Measurements from ENCODE around the gene CYP46A1.
A peak's percentile ranks its signal among the peaks of the same experiment; 100 is the strongest.

The CYP46A1 gene

DNA sequence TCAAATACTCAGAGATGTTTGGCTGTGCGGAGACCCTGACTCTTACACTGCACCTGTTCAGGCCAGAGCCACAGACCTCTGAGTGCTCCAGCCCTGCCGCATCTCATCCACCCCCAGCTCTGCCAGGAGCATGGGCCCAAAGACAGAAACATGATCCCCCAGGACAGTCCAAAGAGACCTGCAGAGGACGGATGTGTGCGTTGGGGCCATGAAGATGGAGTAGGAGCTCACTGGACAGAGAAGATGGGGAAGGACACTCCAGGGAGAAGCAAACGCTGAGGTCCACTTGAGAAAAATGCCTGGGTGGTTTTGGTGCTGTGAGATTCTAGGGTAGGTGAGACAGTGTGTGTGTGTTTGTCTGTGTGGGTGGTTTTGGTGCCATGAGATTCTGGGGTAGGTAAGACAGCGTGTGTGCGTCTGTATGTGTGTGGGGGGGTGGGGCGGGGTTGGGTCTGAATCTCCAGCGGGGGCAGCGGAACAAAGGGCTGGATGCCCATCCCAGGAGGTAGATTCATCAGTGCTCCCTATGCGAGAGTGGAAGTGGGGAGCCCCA is 40.0 kb upstream of the CYP46A1 start:
- no peak for DNase-seq (ENCODE audit: low read depth, low spot score)
- no peak overlapping the region for H3K4me3 ChIP-seq (ENCODE audit: low read depth, low read length)
- in situ Hi-C loops (cut with HindIII; ENCODE audit: low sequenced_read_pairs), result no loop called here
- TF ChIP-seq, protein P1, sequence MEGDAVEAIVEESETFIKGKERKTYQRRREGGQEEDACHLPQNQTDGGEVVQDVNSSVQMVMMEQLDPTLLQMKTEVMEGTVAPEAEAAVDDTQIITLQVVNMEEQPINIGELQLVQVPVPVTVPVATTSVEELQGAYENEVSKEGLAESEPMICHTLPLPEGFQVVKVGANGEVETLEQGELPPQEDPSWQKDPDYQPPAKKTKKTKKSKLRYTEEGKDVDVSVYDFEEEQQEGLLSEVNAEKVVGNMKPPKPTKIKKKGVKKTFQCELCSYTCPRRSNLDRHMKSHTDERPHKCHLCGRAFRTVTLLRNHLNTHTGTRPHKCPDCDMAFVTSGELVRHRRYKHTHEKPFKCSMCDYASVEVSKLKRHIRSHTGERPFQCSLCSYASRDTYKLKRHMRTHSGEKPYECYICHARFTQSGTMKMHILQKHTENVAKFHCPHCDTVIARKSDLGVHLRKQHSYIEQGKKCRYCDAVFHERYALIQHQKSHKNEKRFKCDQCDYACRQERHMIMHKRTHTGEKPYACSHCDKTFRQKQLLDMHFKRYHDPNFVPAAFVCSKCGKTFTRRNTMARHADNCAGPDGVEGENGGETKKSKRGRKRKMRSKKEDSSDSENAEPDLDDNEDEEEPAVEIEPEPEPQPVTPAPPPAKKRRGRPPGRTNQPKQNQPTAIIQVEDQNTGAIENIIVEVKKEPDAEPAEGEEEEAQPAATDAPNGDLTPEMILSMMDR (IDR thresholded peaks at IDR 0.05; ENCODE audit: low read depth, low read length), result no peak

DNA sequence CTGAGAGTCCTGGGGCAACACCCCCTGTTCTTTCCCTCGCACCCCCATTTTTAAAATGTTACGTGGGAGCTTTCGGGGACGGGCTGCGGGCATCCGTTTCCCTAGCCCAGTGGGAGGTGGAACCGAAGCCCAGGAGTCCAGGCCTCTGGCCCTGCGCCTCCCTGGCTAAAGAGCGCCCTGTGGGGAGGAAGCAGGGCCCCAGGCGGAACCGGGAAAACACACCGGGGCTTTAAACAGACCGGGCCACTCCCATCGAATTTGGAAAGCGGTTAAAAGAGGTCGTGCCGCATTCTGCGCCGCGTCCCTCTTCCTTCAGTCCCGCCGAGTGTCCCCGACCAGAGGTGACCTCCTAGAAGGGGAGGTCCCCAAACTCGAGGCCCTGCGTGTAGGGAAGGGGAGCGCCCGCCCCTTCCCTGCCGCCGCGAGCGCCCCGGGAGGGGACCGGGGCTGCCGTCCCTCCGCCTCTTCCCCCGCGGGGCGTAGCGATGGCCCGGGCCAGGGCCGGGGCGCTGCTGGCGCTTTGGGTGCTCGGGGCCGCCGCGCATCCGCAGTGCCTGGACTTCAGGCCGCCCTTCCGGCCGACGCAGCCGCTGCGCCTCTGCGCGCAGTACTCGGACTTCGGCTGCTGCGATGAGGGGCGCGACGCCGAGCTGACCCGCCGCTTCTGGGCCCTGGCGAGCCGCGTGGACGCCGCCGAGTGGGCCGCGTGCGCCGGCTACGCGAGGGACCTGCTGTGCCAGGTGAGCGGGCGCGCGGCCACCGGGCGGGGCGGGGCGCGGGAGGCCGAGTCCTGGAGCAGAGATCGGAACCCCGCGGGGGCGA is 39.2 kb upstream of the CYP46A1 start, which contains the start of gene HHIPL1:
Gene HHIPL1, plus strand, starts transcription at position 407 of the 822 bp plus-strand sequence. Its CDS starts 79 bp downstream, at position 486.
- H3K4me3 ChIP-seq (ENCODE audit: low read depth, low read length), result peak within 1 kb of the TSS; percentile 18
- DNase-seq (ENCODE audit: low read depth, low spot score), result no peak
- TF ChIP-seq, protein P1 (IDR thresholded peaks at IDR 0.05; ENCODE audit: low read depth, low read length), result no peak
- in situ Hi-C loops (cut with HindIII; ENCODE audit: low sequenced_read_pairs), result no loop called here

DNA sequence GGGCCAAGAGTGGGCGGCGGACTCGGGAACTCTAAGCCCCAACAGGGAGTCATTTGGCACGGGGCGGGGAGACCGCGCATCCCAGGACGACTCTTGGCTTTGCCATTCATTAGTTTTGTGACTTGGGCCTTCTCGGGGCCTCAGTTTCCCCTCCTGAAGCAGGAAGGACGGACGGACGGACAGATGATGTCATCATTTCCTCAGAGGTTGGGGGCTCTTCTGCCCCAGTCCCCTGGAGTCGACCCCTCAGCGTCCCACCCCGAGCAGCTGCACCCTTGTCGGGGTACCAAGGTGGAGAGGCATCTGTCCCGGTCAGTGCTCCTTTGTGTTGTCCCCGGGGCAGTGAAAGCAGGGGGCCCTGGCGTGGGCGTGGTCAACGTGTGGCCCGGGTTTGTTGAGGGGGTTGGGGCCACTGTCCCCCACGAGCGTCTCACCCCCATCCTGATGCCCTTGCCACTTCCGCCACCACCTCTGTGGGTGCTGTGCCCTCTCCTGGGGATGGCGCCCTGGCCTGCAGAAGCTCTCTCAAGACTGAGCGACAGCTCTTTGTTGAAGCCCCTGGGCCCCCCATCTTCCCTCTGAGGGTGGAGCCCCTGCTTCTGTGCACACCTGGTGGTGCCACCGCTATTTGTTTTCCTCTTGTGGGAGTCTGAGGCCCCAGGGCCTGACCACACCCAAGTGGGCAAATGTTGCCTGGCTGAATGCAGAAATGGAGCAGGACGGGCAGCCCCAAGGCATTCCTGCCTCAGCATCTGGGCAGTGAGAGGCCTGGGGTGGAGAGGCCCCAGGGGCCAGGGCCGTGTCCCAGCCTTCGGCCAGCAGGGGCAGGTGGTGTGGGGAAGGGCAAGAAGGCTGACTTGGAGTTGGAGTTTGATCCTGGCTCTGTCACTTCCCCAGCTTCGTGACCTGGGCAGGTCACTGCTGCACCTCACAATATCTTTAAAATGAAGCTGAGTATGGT is 38.3 kb upstream of the CYP46A1 start:
- no peak for DNase-seq (ENCODE audit: low read depth, low spot score)
- in situ Hi-C loops (cut with HindIII; ENCODE audit: low sequenced_read_pairs), result no loop called here
- TF ChIP-seq, protein P1 (IDR thresholded peaks at IDR 0.05; ENCODE audit: low read depth, low read length), result no peak
- H3K4me3 ChIP-seq (ENCODE audit: low read depth, low read length), result peak overlapping the region; percentile 17

DNA sequence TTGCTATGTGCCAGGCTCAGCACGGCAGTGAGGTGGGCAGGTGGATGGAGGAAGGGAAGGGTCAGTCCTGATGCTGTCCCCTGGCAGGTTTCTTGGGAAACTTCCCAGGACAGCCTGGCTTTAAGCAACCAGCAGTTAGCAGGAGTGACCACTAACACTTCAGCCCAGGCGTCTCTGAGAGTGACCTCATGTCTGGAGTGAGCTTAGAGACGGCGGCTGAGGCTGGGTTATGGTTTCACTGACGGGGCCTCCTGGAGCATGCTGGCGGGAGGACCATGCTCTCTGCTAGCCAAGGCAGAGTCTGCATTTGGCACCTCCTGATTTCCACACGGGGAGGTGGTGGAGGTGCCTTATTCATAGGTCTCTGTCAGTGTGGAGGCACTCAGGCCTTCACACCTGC is 36.7 kb upstream of the CYP46A1 start:
- in situ Hi-C loops (cut with HindIII; ENCODE audit: low sequenced_read_pairs), result no loop called here
- DNase-seq (ENCODE audit: low read depth, low spot score), result peak; percentile 41
- TF ChIP-seq, protein P1 (IDR thresholded peaks at IDR 0.05; ENCODE audit: low read depth, low read length), result no peak
- H3K4me3 ChIP-seq (ENCODE audit: low read depth, low read length), result no peak overlapping the region

DNA sequence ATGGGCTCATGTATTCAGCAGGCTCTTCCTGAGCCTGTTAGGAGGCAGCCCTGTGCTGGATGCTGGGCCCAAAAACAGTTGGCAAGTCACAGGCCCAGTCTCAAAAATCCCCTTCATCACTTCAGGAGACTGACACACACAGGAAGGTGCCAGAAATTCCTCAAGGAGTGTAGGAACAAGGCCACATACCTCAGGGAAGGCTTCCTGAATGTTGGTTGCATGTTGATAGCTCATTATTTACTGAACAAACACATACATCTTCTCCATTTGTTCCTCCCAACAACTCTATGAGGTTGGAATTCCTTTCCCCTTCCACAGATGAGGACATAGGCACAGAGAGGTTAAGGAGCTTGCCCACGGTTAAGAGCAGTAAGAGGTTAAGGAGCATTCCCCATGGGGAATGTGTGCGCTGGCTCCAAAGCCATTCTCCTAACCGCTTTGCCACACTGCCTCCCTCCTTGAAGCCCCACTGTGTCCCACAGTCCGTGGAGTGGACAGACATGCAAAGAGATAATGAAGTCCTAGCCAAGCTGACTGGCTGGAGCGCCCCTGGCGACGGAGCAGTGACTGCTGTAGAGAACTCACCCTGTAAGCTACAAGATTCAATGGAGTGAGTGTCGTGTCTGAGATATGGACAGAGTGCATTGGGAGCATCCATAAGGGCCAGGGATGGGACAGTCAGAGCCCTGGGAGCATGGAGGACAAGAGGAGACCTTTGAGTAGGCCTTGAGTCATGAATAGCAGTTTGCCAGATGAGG is 35.9 kb upstream of the CYP46A1 start:
- no peak for DNase-seq (ENCODE audit: low read depth, low spot score)
- in situ Hi-C loops (cut with HindIII; ENCODE audit: low sequenced_read_pairs), result no loop called here
- H3K4me3 ChIP-seq (ENCODE audit: low read depth, low read length), result no peak overlapping the region
- TF ChIP-seq, protein P1 (IDR thresholded peaks at IDR 0.05; ENCODE audit: low read depth, low read length), result no peak
